HG02943 (cell line): ENCODE data around the gene TFAP2A.

Source experiments
- ATAC-seq: cut with Tn5 transposase; IDR thresholded peaks from one replicate; pipeline ENCODE4 v1.9.1; 2021; ENCODE audit warnings: mild to moderate bottlenecking, low read depth, moderate library complexity; ENCODE audit not compliant: unreplicated experiment

Gene TFAP2A

GRCh38 chr6:10347561-10348327 lies 67.1 kb downstream of the TFAP2A start:
- ATAC-seq: no peak
